Measurements from ENCODE around the gene PRRG2. TPM values are rescaled to one million over a fixed set of nuclear protein-coding genes. Genes with fewer than 3 reads are reported as not detected.

The PRRG2 gene
- total and polyA plus RNA-seq, 9 of the 15 experiments (the other 6 are each of a cell fraction or from before 2014, with no cell fraction given) = 0.06 to 1.1 (median 0.33) TPM

DNA sequence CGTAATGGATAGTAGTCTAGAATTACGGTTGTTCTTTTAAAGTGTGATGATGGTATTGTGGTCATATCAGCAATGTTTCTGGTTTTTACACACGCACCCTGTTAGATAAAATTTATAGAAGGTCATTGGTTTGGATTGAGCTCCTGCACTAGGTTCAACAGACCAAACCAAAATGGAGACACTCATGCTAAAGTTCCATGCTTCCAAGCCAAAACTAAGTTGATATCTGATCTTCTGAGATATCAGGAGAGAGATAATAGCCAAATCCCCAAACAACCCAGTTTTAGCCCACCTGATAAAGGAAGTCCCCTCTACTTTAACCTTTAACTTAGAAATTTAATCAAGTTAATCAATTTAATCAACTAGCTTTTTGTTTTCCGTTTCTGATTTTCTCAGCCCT lies 1.9 kb upstream of the PRRG2 start (continued):
- TF ChIP-seq, protein P1, sequence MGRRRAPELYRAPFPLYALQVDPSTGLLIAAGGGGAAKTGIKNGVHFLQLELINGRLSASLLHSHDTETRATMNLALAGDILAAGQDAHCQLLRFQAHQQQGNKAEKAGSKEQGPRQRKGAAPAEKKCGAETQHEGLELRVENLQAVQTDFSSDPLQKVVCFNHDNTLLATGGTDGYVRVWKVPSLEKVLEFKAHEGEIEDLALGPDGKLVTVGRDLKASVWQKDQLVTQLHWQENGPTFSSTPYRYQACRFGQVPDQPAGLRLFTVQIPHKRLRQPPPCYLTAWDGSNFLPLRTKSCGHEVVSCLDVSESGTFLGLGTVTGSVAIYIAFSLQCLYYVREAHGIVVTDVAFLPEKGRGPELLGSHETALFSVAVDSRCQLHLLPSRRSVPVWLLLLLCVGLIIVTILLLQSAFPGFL (CRISPR knock-in tag; IDR thresholded peaks at IDR 0.05) = no peak
- TF ChIP-seq, protein P2, sequence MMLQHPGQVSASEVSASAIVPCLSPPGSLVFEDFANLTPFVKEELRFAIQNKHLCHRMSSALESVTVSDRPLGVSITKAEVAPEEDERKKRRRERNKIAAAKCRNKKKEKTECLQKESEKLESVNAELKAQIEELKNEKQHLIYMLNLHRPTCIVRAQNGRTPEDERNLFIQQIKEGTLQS (IDR thresholded peaks at IDR 0.05) = no peak
- TF ChIP-seq, protein P2 (CRISPR knock-in tag; conservative IDR thresholded peaks at IDR 0.05) = no peak
- TF ChIP-seq, protein P3, sequence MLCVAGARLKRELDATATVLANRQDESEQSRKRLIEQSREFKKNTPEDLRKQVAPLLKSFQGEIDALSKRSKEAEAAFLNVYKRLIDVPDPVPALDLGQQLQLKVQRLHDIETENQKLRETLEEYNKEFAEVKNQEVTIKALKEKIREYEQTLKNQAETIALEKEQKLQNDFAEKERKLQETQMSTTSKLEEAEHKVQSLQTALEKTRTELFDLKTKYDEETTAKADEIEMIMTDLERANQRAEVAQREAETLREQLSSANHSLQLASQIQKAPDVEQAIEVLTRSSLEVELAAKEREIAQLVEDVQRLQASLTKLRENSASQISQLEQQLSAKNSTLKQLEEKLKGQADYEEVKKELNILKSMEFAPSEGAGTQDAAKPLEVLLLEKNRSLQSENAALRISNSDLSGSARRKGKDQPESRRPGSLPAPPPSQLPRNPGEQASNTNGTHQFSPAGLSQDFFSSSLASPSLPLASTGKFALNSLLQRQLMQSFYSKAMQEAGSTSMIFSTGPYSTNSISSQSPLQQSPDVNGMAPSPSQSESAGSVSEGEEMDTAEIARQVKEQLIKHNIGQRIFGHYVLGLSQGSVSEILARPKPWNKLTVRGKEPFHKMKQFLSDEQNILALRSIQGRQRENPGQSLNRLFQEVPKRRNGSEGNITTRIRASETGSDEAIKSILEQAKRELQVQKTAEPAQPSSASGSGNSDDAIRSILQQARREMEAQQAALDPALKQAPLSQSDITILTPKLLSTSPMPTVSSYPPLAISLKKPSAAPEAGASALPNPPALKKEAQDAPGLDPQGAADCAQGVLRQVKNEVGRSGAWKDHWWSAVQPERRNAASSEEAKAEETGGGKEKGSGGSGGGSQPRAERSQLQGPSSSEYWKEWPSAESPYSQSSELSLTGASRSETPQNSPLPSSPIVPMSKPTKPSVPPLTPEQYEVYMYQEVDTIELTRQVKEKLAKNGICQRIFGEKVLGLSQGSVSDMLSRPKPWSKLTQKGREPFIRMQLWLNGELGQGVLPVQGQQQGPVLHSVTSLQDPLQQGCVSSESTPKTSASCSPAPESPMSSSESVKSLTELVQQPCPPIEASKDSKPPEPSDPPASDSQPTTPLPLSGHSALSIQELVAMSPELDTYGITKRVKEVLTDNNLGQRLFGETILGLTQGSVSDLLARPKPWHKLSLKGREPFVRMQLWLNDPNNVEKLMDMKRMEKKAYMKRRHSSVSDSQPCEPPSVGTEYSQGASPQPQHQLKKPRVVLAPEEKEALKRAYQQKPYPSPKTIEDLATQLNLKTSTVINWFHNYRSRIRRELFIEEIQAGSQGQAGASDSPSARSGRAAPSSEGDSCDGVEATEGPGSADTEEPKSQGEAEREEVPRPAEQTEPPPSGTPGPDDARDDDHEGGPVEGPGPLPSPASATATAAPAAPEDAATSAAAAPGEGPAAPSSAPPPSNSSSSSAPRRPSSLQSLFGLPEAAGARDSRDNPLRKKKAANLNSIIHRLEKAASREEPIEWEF (CRISPR knock-in tag; IDR thresholded peaks at IDR 0.05) = peak; percentile 88; the same call in 1 of the 2 replicates
- TF ChIP-seq, protein P4, sequence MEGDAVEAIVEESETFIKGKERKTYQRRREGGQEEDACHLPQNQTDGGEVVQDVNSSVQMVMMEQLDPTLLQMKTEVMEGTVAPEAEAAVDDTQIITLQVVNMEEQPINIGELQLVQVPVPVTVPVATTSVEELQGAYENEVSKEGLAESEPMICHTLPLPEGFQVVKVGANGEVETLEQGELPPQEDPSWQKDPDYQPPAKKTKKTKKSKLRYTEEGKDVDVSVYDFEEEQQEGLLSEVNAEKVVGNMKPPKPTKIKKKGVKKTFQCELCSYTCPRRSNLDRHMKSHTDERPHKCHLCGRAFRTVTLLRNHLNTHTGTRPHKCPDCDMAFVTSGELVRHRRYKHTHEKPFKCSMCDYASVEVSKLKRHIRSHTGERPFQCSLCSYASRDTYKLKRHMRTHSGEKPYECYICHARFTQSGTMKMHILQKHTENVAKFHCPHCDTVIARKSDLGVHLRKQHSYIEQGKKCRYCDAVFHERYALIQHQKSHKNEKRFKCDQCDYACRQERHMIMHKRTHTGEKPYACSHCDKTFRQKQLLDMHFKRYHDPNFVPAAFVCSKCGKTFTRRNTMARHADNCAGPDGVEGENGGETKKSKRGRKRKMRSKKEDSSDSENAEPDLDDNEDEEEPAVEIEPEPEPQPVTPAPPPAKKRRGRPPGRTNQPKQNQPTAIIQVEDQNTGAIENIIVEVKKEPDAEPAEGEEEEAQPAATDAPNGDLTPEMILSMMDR (IDR thresholded peaks at IDR 0.05 in 2 of 3, conservative IDR thresholded peaks at IDR 0.05 in 1 of 3; ENCODE audit: insufficient read depth in 2 of 3, low read depth in 1 of 3, low read length in 3 of 3) = no peak
- TF ChIP-seq U2AF1 (optimal IDR thresholded peaks at IDR 0.05; ENCODE audit: low read depth, low read length) (no peak), SRF (CRISPR knock-in tag; IDR thresholded peaks at IDR 0.05) (no peak), NUFIP1 (IDR thresholded peaks at IDR 0.05; ENCODE audit: partially characterized antibody) (no peak), HMG20B (CRISPR knock-in tag; IDR thresholded peaks at IDR 0.05) (no peak), ZNF695 (CRISPR knock-in tag; IDR thresholded peaks at IDR 0.05) (no peak), HMGN3 (IDR thresholded peaks at IDR 0.05; ENCODE audit: borderline replicate concordance, extremely low read depth, insufficient read length, low read depth, low read length) (no peak), ZNF586 (CRISPR knock-in tag; conservative IDR thresholded peaks at IDR 0.05) (no peak; the same call in 1 of the 2 replicates), NR2C1 (IDR thresholded peaks at IDR 0.05) (no peak), NR2C1 (tag; IDR thresholded peaks at IDR 0.05) (peak; percentile 89)
- TF ChIP-seq, protein P5, sequence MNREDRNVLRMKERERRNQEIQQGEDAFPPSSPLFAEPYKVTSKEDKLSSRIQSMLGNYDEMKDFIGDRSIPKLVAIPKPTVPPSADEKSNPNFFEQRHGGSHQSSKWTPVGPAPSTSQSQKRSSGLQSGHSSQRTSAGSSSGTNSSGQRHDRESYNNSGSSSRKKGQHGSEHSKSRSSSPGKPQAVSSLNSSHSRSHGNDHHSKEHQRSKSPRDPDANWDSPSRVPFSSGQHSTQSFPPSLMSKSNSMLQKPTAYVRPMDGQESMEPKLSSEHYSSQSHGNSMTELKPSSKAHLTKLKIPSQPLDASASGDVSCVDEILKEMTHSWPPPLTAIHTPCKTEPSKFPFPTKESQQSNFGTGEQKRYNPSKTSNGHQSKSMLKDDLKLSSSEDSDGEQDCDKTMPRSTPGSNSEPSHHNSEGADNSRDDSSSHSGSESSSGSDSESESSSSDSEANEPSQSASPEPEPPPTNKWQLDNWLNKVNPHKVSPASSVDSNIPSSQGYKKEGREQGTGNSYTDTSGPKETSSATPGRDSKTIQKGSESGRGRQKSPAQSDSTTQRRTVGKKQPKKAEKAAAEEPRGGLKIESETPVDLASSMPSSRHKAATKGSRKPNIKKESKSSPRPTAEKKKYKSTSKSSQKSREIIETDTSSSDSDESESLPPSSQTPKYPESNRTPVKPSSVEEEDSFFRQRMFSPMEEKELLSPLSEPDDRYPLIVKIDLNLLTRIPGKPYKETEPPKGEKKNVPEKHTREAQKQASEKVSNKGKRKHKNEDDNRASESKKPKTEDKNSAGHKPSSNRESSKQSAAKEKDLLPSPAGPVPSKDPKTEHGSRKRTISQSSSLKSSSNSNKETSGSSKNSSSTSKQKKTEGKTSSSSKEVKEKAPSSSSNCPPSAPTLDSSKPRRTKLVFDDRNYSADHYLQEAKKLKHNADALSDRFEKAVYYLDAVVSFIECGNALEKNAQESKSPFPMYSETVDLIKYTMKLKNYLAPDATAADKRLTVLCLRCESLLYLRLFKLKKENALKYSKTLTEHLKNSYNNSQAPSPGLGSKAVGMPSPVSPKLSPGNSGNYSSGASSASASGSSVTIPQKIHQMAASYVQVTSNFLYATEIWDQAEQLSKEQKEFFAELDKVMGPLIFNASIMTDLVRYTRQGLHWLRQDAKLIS (CRISPR knock-in tag; IDR thresholded peaks at IDR 0.05) = no peak
